Nephron (organoid): ENCODE measurements around the gene PDYN.

Experiments
- H3K27ac Mint-ChIP-seq, 3 experiments: 2 replicates each; pipeline ENCODE4 v1.8.0; 2020; ENCODE audit warnings: mixed read lengths in 3 of 3, mild to moderate bottlenecking in 2 of 3, moderate library complexity in 1 of 3
- H3K27me3 Mint-ChIP-seq: 2 replicates; pipeline ENCODE4 v1.8.0; 2021; ENCODE audit warnings: low read depth, mild to moderate bottlenecking, moderate library complexity, mixed read lengths
- H3K36me3 Mint-ChIP-seq: 2 replicates; pipeline ENCODE4 v1.8.0; 2020; ENCODE audit warnings: low read depth, mixed read lengths
- H3K4me1 Mint-ChIP-seq: 2 replicates; pipeline ENCODE4 v1.8.0; 2020; ENCODE audit warnings: mixed read lengths
- H3K4me3 Mint-ChIP-seq, 3 experiments: 2 replicates each; pipeline ENCODE4 v1.8.0; 2020; ENCODE audit warnings: mild to moderate bottlenecking in 3 of 3, mixed read lengths in 3 of 3, moderate library complexity in 2 of 3
- H3K9me3 Mint-ChIP-seq: 2 replicates; pipeline ENCODE4 v1.8.0; 2020; ENCODE audit warnings: mixed read lengths
- TF ChIP-seq, protein P1 (sequence below), 3 experiments: fragments of 200-600 bp; sonication (generic); IDR thresholded peaks; one replicate each; pipeline ENCODE4 v1.5.0; 2021; ENCODE audit warnings: antibody characterized with exemption in 3 of 3; ENCODE audit not compliant: unreplicated experiment in 3 of 3

Gene PDYN

DNA sequence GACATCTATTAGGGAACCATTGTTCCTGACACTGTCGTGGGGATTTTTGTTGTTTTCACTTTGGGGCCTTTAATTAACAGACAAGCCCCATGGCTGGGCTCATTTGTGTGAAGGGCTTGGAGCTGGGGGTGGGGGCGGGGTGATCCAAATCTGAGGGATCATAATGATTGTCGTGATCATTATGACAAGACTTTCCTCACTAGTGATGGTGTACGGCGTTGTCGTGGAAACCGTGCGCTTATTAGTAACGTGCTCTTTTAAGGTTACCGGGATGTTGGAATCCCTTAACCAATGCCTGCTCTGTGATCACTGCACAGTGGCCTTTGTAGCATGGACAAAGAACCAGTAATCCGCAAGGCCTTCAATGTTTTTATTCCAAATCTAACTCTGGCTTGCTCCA, 18.6 kb downstream of the PDYN start:
- no peaks in the 10 kb centered on the region for H3K36me3 Mint-ChIP-seq
- no peaks in the 10 kb centered on the region for H3K4me1 Mint-ChIP-seq
- no peaks in the 10 kb centered on the region for H3K9me3 Mint-ChIP-seq
- peaks cover 44% of the 10 kb centered on the region for H3K27me3 Mint-ChIP-seq
- no peak overlapping the region for H3K27ac Mint-ChIP-seq
- H3K4me3 Mint-ChIP-seq, result no peak overlapping the region
- TF ChIP-seq, protein P1, sequence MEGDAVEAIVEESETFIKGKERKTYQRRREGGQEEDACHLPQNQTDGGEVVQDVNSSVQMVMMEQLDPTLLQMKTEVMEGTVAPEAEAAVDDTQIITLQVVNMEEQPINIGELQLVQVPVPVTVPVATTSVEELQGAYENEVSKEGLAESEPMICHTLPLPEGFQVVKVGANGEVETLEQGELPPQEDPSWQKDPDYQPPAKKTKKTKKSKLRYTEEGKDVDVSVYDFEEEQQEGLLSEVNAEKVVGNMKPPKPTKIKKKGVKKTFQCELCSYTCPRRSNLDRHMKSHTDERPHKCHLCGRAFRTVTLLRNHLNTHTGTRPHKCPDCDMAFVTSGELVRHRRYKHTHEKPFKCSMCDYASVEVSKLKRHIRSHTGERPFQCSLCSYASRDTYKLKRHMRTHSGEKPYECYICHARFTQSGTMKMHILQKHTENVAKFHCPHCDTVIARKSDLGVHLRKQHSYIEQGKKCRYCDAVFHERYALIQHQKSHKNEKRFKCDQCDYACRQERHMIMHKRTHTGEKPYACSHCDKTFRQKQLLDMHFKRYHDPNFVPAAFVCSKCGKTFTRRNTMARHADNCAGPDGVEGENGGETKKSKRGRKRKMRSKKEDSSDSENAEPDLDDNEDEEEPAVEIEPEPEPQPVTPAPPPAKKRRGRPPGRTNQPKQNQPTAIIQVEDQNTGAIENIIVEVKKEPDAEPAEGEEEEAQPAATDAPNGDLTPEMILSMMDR (IDR thresholded peaks at IDR 0.05; ENCODE audit: unreplicated experiment in 3 of 3), result no peak

DNA sequence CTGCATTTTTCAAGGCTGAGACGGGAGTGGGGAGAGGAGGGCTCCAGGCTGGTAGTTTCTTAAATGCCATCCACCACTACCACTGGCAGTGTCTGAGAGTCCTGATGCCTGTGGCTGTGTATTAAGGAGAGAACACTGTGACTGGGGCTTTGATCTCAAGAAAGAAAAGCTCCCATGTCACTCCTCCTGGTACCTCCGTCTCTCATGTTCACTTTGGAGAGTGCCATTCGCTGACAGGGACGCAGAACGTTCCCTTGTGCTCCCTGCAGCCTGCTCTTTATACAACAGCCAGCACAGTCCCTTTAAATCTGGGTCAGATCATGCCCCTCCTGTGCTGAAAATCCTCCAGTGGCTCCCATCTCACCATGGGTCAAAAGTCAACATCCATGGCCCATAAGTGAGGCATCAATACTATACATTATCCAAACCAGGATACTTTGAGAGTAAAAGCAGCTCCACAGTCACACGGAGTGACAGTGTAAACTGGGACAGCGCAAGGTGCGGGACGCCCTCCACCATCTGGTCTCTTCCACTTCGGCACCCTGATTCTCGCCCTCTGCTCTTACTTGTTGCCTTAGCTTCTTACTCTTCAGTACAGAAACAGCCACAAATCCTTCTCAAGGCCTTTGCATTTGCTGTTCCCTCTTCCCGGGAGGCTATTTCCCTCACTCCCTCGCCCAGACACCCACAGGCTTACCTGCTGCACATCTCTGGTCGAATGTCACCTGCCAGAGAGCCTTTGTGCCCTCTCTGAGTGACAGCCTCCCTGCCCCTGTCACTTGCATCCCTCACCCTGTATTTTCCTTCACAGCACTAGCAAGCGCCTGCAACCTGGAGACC, 20.0 kb downstream of the PDYN start:
- Mint-ChIP-seq H3K36me3 (no peaks in the 10 kb centered on the region), H3K4me3 (no peak overlapping the region), H3K27ac (no peak overlapping the region), H3K27me3 (peaks cover 51% of the 10 kb centered on the region), H3K9me3 (no peaks in the 10 kb centered on the region), H3K4me1 (no peaks in the 10 kb centered on the region)
- TF ChIP-seq, protein P1 (IDR thresholded peaks at IDR 0.05; ENCODE audit: unreplicated experiment in 3 of 3), result no peak

DNA sequence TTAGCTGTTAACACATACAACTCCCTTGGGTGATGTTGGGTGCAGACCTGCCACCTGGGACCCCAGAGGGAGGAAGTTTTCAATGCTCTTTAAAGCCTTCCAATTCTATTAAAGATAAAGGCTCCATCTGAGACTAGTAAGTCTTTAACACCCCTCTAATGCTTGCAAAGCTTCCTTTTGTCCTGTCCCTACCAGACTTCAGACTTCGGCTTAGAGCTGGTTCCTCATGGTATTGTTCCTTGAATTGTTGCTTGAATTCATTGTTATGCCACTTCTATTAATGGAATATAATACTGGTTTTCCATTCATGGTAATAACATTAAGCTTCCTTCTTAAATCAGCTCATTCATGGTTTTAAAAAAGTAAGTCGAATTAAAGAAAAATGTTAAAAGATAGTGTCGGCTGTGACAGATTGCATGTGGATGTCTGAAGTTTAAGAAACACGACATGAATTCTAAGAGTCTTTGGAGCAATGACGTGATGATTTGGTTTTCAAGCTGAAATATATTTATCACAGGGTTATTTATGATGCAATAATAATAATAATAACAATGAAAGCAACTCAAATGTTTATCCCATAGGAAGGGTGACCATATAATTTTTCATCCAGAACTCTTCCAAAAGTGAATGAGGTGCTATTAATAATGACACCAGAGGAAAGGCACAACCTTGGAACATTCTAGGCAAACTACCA, 21.8 kb downstream of the PDYN start:
- TF ChIP-seq, protein P1 (IDR thresholded peaks at IDR 0.05; ENCODE audit: unreplicated experiment in 3 of 3), result no peak
- no peaks in the 10 kb centered on the region for H3K36me3 Mint-ChIP-seq
- no peak overlapping the region for H3K27ac Mint-ChIP-seq
- no peaks in the 10 kb centered on the region for H3K9me3 Mint-ChIP-seq
- no peaks in the 10 kb centered on the region for H3K4me1 Mint-ChIP-seq
- no peak overlapping the region for H3K4me3 Mint-ChIP-seq
- peaks cover 51% of the 10 kb centered on the region for H3K27me3 Mint-ChIP-seq

DNA sequence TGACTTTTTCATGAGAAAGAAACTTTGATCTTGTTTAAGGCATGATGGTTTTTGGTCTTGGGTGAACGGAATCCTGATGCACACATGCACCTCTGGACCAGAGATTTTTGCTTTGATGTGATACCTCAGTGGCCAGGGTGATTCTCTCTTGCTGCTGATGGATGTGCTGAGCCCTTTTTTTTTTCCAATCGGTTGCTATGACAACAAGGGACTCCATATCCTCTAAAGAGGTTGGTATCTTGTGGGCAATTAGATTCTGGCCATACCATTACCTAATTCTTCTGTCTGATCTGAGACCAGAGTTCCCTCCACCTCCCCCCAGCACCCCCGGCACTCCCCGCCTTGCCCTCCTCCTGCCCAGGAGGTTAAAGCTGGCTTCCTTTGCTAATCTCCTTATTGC, 24.9 kb downstream of the PDYN start:
- Mint-ChIP-seq H3K27me3 (peaks cover 56% of the 10 kb centered on the region), H3K4me1 (peaks cover 7% of the 10 kb centered on the region), H3K4me3 (no peak overlapping the region), H3K27ac (no peak overlapping the region), H3K9me3 (no peaks in the 10 kb centered on the region), H3K36me3 (no peaks in the 10 kb centered on the region)
- TF ChIP-seq, protein P1 (IDR thresholded peaks at IDR 0.05; ENCODE audit: unreplicated experiment in 3 of 3), result no peak

DNA sequence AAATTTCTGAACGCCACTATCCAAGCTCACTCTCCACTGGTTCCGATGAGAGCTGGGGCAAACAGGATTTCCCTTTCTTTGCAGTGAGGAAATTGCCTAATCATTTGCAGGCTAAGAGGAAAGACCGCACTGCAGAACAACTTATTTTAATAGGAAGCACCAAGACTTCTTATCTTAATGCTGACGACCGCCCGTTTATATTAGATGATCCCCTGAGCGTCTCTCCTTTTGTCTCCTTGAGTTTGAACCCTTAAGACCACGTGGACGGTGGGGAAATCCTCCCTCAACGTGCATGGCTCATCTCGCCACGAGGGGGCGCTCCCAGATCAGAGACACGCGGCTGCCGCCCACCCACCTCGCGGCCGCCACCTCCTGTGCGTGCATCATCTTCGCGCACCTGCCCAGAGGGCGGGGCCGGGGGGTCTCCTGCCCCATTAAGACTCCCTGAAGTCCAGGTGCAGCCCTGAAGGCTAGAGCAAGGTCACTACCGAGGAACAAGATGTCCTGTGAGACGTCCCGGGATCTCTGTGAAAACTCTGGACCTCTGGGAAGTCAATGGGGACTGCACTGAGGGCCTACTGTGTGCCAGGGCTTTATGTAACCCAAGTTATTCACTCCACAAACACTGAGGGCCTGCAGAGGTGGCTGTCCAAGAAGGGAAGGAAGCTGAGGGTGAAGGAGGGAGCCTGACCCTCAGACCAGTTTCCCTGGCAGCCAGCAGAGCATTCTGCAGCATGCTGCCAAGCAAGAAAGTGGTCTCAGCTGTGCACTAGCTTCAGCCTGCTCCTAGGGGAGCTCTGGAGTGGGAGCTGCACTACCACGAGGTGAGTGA, 28.1 kb downstream of the PDYN start:
- Mint-ChIP-seq H3K27ac (no peak overlapping the region), H3K36me3 (no peaks in the 10 kb centered on the region), H3K4me1 (peaks cover 7% of the 10 kb centered on the region), H3K9me3 (no peaks in the 10 kb centered on the region), H3K4me3 (peak overlapping the region in 1 of 3 experiments; percentile 40), H3K27me3 (peaks cover 63% of the 10 kb centered on the region)
- TF ChIP-seq, protein P1 (IDR thresholded peaks at IDR 0.05; ENCODE audit: unreplicated experiment in 3 of 3), result peak; percentile 91 to 95 (median 94)
